Kidney (tissue), 14 donors: ENCODE measurements around the gene PRKD2. TPM values are rescaled to one million over a fixed set of nuclear protein-coding genes. Genes with fewer than 3 reads are reported as not detected.

ENCODE experiments used
- DNase-seq, 5 donors: peaks; one replicate each; pipeline ENCODE4 v3.0.0-alpha.2; 2013 to 2020
- FAIRE-seq: peaks from 2 replicates; lab custom pipeline; 2012; peaks lifted over from hg19 to GRCh38; lab: Jason Lieb, UNC
- H3K27ac ChIP-seq, 2 donors: one replicate each; pipeline ENCODE4 v1.7.0; 2013; ENCODE audit warnings: low read depth in 2 of 2, low read length in 2 of 2, inconsistent platforms in 1 of 2
- H3K27me3 ChIP-seq: one replicate; pipeline ENCODE4 v1.7.1; 2013; ENCODE audit warnings: low read length, inconsistent platforms; ENCODE audit not compliant: control insufficient read depth, insufficient read depth
- H3K36me3 ChIP-seq, 3 donors: one replicate each; pipeline versions ENCODE4 v1.7.0 to v1.7.1; 2013; ENCODE audit warnings: low read length in 3 of 3, control low read depth in 1 of 3, inconsistent platforms in 1 of 3; ENCODE audit not compliant: insufficient read depth in 3 of 3, control insufficient read depth in 2 of 3
- H3K4me1 ChIP-seq, 3 donors: one replicate each; pipeline versions ENCODE4 v1.7.0 to v1.7.1; 2013; ENCODE audit warnings: low read length in 3 of 3, inconsistent platforms in 1 of 3, low read depth in 1 of 3; ENCODE audit not compliant: control insufficient read depth in 2 of 3, insufficient read depth in 2 of 3
- H3K4me3 ChIP-seq, 3 donors: one replicate each; pipeline versions ENCODE4 v1.7.0 to v1.8.1; 2013; ENCODE audit warnings: low read length in 3 of 3, control low read depth in 1 of 3, inconsistent platforms in 1 of 3
- H3K9ac ChIP-seq, 3 donors: one replicate each; pipeline versions ENCODE4 v1.7.0 to v1.7.1; 2013; ENCODE audit warnings: low read length in 3 of 3, control low read depth in 1 of 3, inconsistent platforms in 1 of 3
- H3K9me3 ChIP-seq, 3 donors: one replicate each; pipeline versions ENCODE4 v1.7.0 to v1.7.1; 2013; ENCODE audit warnings: low read length in 3 of 3, control low read depth in 1 of 3, inconsistent platforms in 1 of 3; ENCODE audit not compliant: control insufficient read depth in 2 of 3, insufficient read depth in 1 of 3
- intact Hi-C: fragments of 100-400 bp; cut with DNase I; formaldehyde crosslinking; loops from one replicate; pipeline ENCODE4 v1.11.1; 2022
- polyA plus RNA-seq: library from polyadenylated mRNA; stranded (reverse); fragments of 350-450 nt; fragmentation: Illumina TruSeq; extraction: RNeasy Lipid Tissue Mini Kit (QIAGEN cat#74804); gene quantifications from one replicate; pipeline ENCODE4 v1.2.3, GENCODE V29; 2014; ENCODE audit warnings: low read depth, low replicate concordance; ENCODE audit not compliant: insufficient read depth
- total RNA-seq: library from RNA; stranded (reverse); fragmentation: NEBNext Ultra II Directional; extraction: Animal tissue kit (Norgen Biotek cat#: 25700); gene quantifications from one replicate; pipeline ENCODE4 v1.2.1, GENCODE V29; 2021
- TF ChIP-seq, protein P1 (sequence below): IDR thresholded peaks from 3 replicates; pipeline ENCODE4 v1.5.1; 2012; ENCODE audit warnings: mild to moderate bottlenecking, moderate library complexity, borderline replicate concordance; ENCODE audit not compliant: insufficient read depth; ENCODE audit errors: extremely low read depth
- donor health status: control.
- donor health status: control.
- donor health status: control.
- donor health status: control.
- donor health status: control.
- donor health status: DM: yes; HTN: yes; CAD: no.
- donor health status: Normal renal cell carcinoma (clear cell type).

PRKD2 gene
- total and polyA plus RNA-seq, 2 donors from 2014 or later, result 26.7 to 69.8 TPM

GRCh38 chr19:46718157-46718933 lies 1.4 kb upstream of the PRKD2 start:
- Histone ChIP-seq H3K27me3 (no peaks in the 10 kb centered on the region), H3K27ac (no peak overlapping the region), H3K9ac (peak overlapping the region in 1 of 3 donors; percentile 88), H3K36me3 (peaks cover 0 to 15% (median 10%) of the 10 kb centered on the region in 3 donors), H3K4me3 (peak overlapping the region in 1 of 3 donors; percentile 83), H3K9me3 (no peaks in the 10 kb centered on the region), H3K4me1 (peaks cover 2 to 15% (median 10%) of the 10 kb centered on the region in 3 donors)
- FAIRE-seq (no peak), DNase-seq (peak in 1 of 5 donors; percentile 53)
- intact Hi-C loops, result no loop called here
- TF ChIP-seq, protein P1, sequence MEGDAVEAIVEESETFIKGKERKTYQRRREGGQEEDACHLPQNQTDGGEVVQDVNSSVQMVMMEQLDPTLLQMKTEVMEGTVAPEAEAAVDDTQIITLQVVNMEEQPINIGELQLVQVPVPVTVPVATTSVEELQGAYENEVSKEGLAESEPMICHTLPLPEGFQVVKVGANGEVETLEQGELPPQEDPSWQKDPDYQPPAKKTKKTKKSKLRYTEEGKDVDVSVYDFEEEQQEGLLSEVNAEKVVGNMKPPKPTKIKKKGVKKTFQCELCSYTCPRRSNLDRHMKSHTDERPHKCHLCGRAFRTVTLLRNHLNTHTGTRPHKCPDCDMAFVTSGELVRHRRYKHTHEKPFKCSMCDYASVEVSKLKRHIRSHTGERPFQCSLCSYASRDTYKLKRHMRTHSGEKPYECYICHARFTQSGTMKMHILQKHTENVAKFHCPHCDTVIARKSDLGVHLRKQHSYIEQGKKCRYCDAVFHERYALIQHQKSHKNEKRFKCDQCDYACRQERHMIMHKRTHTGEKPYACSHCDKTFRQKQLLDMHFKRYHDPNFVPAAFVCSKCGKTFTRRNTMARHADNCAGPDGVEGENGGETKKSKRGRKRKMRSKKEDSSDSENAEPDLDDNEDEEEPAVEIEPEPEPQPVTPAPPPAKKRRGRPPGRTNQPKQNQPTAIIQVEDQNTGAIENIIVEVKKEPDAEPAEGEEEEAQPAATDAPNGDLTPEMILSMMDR, result no peak

GRCh38 chr19:46717716-46718143 lies 816 bp upstream of the PRKD2 start:
- Histone ChIP-seq H3K9ac (peak overlapping the region in 1 of 3 donors; percentile 88), H3K4me3 (peak overlapping the region in 2 of 3 donors; percentile 72 to 83), H3K4me1 (peaks cover 2 to 15% (median 10%) of the 10 kb centered on the region in 3 donors), H3K27me3 (no peaks in the 10 kb centered on the region), H3K9me3 (no peaks in the 10 kb centered on the region), H3K36me3 (peaks cover 0 to 12% (median 6%) of the 10 kb centered on the region in 3 donors), H3K27ac (peak overlapping the region; percentile 35 to 85)
- TF ChIP-seq, protein P1, result no peak
- intact Hi-C loops, result no loop called here
- DNase-seq (peak in 1 of 5 donors; percentile 55), FAIRE-seq (no peak)

GRCh38 chr19:46716672-46717033 lies 261 bp downstream of the PRKD2 start:
- TF ChIP-seq, protein P1, result no peak
- Histone ChIP-seq H3K4me3 (peak overlapping the region; percentile 62 to 83 (median 69)), H3K4me1 (peaks cover 2 to 15% (median 10%) of the 10 kb centered on the region in 3 donors), H3K27ac (peak overlapping the region; percentile 85 to 86), H3K36me3 (peaks cover 0 to 6% (median 0%) of the 10 kb centered on the region in 3 donors), H3K9me3 (no peaks in the 10 kb centered on the region), H3K9ac (peak overlapping the region; percentile 57 to 92 (median 59)), H3K27me3 (no peaks in the 10 kb centered on the region)
- DNase-seq, result peak in 1 of 5 donors; percentile 31
- intact Hi-C loops, result no loop called here
- no peak for FAIRE-seq
